Measurements from ENCODE around the gene TTC5. TPM values are rescaled to one million over a fixed set of nuclear protein-coding genes. Genes with fewer than 3 reads are reported as not detected.
A peak's percentile ranks its signal among the peaks of the same experiment; 100 is the strongest.

TTC5 gene
- total and polyA plus RNA-seq, 2 donors (not counting 1 experiment from before 2014, with no cell fraction given) = 8.2 to 37.5 TPM

DNA sequence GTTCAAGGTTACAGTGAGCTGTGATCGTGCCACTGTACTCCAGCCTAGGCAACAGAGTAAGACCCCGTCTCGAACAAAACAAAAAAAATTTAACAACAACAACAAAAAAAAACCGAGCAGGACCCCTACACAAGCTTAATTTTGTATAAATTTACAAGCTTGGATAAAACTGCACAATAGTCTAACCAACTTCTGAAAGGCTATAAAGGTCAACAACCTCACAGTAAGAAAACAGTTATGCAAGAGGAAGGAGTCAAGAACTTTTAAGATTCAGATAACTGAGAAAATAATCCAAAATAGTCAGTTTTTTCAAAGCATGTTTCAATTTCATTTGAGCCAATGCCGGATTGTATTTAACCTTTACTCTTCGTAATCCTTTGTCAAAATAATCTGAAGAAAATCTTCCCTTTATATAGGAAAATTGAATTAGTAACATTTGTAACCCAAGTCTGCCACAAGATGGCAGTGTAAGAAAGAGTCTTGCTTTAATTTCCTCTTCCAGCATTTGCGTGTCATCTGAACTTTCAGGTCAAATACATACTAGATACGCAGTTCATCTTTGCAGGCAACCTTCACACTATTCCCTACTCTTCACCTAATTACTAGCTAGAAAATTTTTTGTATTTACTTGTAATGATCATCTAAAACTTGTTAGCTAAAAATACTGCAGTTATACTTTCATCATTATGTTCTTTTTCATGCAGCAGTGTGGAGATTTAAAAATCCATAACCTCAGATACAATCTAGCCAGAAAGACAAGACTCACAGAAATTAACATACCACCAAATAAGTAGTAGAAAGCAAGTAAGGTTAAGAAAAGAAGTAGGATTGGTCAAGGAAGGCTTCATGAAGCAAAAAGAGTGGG is 21.5 kb upstream of the TTC5 start:
- no peak overlapping the region for H3K27ac ChIP-seq (ENCODE audit: low read length in 2 of 2)
- H4K20me1 ChIP-seq (ENCODE audit: control insufficient read depth, insufficient read depth, low read length, poor library complexity, severe bottlenecking) = no peaks in the 10 kb centered on the region
- H3K27ac Mint-ChIP-seq = peak overlapping the region; percentile 33
- ChIA-PET POLR2A (interaction anchor here (1.1 to 2.1 kb wide), 3 partner anchors 16 to 283 kb away, joined by 3 to 15 read pairs (median 4); partner anchors contain the start of gene PARP2), CTCF (interaction anchor here (0.6 to 10.4 kb wide), 45 partner anchors 9 to 927 kb away, joined by 3 to 215 read pairs (median 5); partner anchors contain the start of genes PARP2, PIP4P1, RNASE4 and TEP1)
- H3K27me3 ChIP-seq (replicated peaks in 1 of 4; ENCODE audit: control extremely low read depth in 1 of 4, control insufficient read depth in 3 of 4, insufficient read depth in 4 of 4, low read length in 3 of 4) = no peaks in the 10 kb centered on the region
- ATAC-seq (ENCODE audit: low read depth) (peak; percentile 67), DNase-seq (peak; percentile 81)
- H3K9ac ChIP-seq (ENCODE audit: low read length) = no peak overlapping the region
- H3K79me2 ChIP-seq (ENCODE audit: control insufficient read depth, insufficient read depth, low read length) = peaks cover 39% of the 10 kb centered on the region
- no peak overlapping the region for H3K4me3 ChIP-seq (ENCODE audit: control extremely low read depth in 1 of 5, extremely low read depth in 1 of 5, insufficient read depth in 1 of 5, low read depth in 2 of 5, low read length in 4 of 5)
- no peaks in the 10 kb centered on the region for H3K27me3 Mint-ChIP-seq
- H3K36me3 ChIP-seq (replicated peaks in 1 of 2; ENCODE audit: control extremely low read depth in 1 of 2, control insufficient read depth in 1 of 2, extremely low read depth in 1 of 2, insufficient read depth in 2 of 2, low read length in 1 of 2) = peaks cover 4 to 30% of the 10 kb centered on the region in 2 experiments
- H3K9me3 ChIP-seq (ENCODE audit: control extremely low read depth in 1 of 3, control insufficient read depth in 2 of 3, insufficient read depth in 1 of 3, low read length in 2 of 3) = no peaks in the 10 kb centered on the region
- no CpG with 5 or more reads among the region's 8 CpGs for WGBS (ENCODE audit: insufficient coverage)
- H3K4me1 Mint-ChIP-seq = peaks cover 30% of the 10 kb centered on the region
- no peaks in the 10 kb centered on the region for H3K9me3 Mint-ChIP-seq (ENCODE audit: insufficient read depth)
- TF ChIP-seq EZH2 (IDR thresholded peaks at IDR 0.05; ENCODE audit: borderline replicate concordance, insufficient read depth, low read depth, low read length, poor library complexity, severe bottlenecking) = no peak
- TF ChIP-seq, protein P1, sequence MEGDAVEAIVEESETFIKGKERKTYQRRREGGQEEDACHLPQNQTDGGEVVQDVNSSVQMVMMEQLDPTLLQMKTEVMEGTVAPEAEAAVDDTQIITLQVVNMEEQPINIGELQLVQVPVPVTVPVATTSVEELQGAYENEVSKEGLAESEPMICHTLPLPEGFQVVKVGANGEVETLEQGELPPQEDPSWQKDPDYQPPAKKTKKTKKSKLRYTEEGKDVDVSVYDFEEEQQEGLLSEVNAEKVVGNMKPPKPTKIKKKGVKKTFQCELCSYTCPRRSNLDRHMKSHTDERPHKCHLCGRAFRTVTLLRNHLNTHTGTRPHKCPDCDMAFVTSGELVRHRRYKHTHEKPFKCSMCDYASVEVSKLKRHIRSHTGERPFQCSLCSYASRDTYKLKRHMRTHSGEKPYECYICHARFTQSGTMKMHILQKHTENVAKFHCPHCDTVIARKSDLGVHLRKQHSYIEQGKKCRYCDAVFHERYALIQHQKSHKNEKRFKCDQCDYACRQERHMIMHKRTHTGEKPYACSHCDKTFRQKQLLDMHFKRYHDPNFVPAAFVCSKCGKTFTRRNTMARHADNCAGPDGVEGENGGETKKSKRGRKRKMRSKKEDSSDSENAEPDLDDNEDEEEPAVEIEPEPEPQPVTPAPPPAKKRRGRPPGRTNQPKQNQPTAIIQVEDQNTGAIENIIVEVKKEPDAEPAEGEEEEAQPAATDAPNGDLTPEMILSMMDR (IDR thresholded peaks at IDR 0.05) = peak; percentile 91
- intact Hi-C loops (cut with micrococcal nuclease) = loop anchor here (1.0 to 5.0 kb wide), 7 partner anchors 15 to 545 kb away; partner anchors contain the start of gene TTC5
- peak overlapping the region; percentile 1 for H3K4me3 Mint-ChIP-seq
- H3K4me2 ChIP-seq (replicated peaks; ENCODE audit: low read depth, low read length, poor library complexity, severe bottlenecking) = peak overlapping the region; percentile 37
- peaks cover under 1 to 6% of the 10 kb centered on the region in 2 donors for H3K4me1 ChIP-seq (ENCODE audit: control insufficient read depth in 2 of 2, insufficient read depth in 2 of 2, low read length in 2 of 2)
- peak overlapping the region; percentile 34 for H2AFZ ChIP-seq (ENCODE audit: insufficient read depth, low read depth, low read length, poor library complexity, severe bottlenecking)

DNA sequence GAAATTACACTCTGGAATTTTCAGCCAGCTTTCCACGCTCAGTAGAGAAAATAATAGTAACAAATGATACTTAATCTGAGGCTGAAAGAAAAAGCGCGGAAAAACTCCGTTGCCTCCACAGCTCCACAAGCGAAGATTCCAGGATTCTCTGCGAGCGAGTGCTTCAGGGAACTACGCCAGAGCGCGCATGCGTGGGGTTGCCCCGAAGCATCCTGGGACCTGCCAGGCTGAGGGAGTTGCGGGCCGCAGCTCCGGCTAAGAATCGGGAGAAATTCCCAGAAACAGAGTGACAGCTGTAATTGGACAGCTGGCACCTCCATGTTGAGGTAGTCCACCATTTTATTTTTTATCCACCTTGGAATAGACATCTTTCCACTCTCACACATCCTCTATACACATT is 12.0 kb upstream of the TTC5 start:
- Histone ChIP-seq H3K4me2 (replicated peaks; ENCODE audit: low read depth, low read length, poor library complexity, severe bottlenecking) (no peak overlapping the region), H3K9me3 (ENCODE audit: control extremely low read depth in 1 of 3, control insufficient read depth in 2 of 3, insufficient read depth in 1 of 3, low read length in 2 of 3) (peaks cover 0 to 3% (median 0%) of the 10 kb centered on the region in 3 donors), H3K79me2 (ENCODE audit: control insufficient read depth, insufficient read depth, low read length) (peaks cover 8% of the 10 kb centered on the region), H3K4me1 (ENCODE audit: control insufficient read depth in 2 of 2, insufficient read depth in 2 of 2, low read length in 2 of 2) (no peaks in the 10 kb centered on the region), H3K9ac (ENCODE audit: low read length) (no peak overlapping the region), H4K20me1 (ENCODE audit: control insufficient read depth, insufficient read depth, low read length, poor library complexity, severe bottlenecking) (no peaks in the 10 kb centered on the region), H3K27me3 (replicated peaks in 1 of 4; ENCODE audit: control extremely low read depth in 1 of 4, control insufficient read depth in 3 of 4, insufficient read depth in 4 of 4, low read length in 3 of 4) (no peaks in the 10 kb centered on the region), H3K27ac (ENCODE audit: low read length in 2 of 2) (no peak overlapping the region), H2AFZ (ENCODE audit: insufficient read depth, low read depth, low read length, poor library complexity, severe bottlenecking) (no peak overlapping the region), H3K36me3 (replicated peaks in 1 of 2; ENCODE audit: control extremely low read depth in 1 of 2, control insufficient read depth in 1 of 2, extremely low read depth in 1 of 2, insufficient read depth in 2 of 2, low read length in 1 of 2) (peaks cover 8 to 52% of the 10 kb centered on the region in 2 experiments), H3K4me3 (ENCODE audit: control extremely low read depth in 1 of 5, extremely low read depth in 1 of 5, insufficient read depth in 1 of 5, low read depth in 2 of 5, low read length in 4 of 5) (no peak overlapping the region)
- ATAC-seq (ENCODE audit: low read depth) (no peak), DNase-seq (no peak)
- H3K4me3 Mint-ChIP-seq = no peak overlapping the region
- no peak for TF ChIP-seq EZH2 (IDR thresholded peaks at IDR 0.05; ENCODE audit: borderline replicate concordance, insufficient read depth, low read depth, low read length, poor library complexity, severe bottlenecking)
- TF ChIP-seq, protein P1 (IDR thresholded peaks at IDR 0.05) = no peak
- ChIA-PET POLR2A (no interaction called here), CTCF (interaction anchor here (1.3 to 2.8 kb wide), 4 partner anchors 10 to 288 kb away, joined by 3 to 15 read pairs (median 6); partner anchors contain the start of gene TTC5)
- intact Hi-C loops (cut with micrococcal nuclease) = no loop called here
- H3K4me1 Mint-ChIP-seq = no peaks in the 10 kb centered on the region
- H3K27me3 Mint-ChIP-seq = no peaks in the 10 kb centered on the region
- H3K9me3 Mint-ChIP-seq (ENCODE audit: insufficient read depth) = no peaks in the 10 kb centered on the region
- WGBS (ENCODE audit: insufficient coverage) = over 99% methylated on average over 13 of the region's 16 CpGs
- no peak overlapping the region for H3K27ac Mint-ChIP-seq
